Prostate gland (tissue), 2 donors: Measurements from ENCODE around the gene FLT1. TPM values are rescaled to one million over a fixed set of nuclear protein-coding genes. Genes with fewer than 3 reads are reported as not detected.

ENCODE experiments used
- DNase-seq: peaks from one replicate; pipeline ENCODE4 v3.0.0-alpha.2; 2019; ENCODE audit warnings: low spot score
- H3K27ac ChIP-seq, 2 donors: fragments of 200-600 bp; sonication (generic); 2 replicates each; pipeline ENCODE4 v1.5.1; 2017 to 2019
- H3K27me3 ChIP-seq: fragments of 200-600 bp; sonication (generic); replicated peaks from 2 replicates; pipeline ENCODE4 v1.5.1; 2019; ENCODE audit not compliant: insufficient read depth
- H3K36me3 ChIP-seq, 2 donors: fragments of 200-600 bp; sonication (generic); 1 replicate in 1 of 2; 2 replicates in 1 of 2; pipeline versions ENCODE4 v1.5.1 to v1.8.1; 2017 to 2019
- H3K4me1 ChIP-seq: fragments of 200-600 bp; sonication (generic); replicated peaks from 2 replicates; pipeline ENCODE4 v1.5.1; 2019
- H3K4me3 ChIP-seq, 2 donors: fragments of 200-600 bp; sonication (generic); 2 replicates each; pipeline ENCODE4 v1.5.1; 2017 to 2019
- H3K9me3 ChIP-seq: fragments of 200-600 bp; sonication (generic); 2 replicates; pipeline ENCODE4 v1.5.1; 2017
- CTCF ChIP-seq, 4 experiments: fragments of 200-600 bp in 2 of 4; fragments of 450-650 bp in 2 of 4; sonication (generic) in 2 of 4; IDR thresholded peaks; 1 replicate in 3 of 4; 2 replicates in 1 of 4; pipeline ENCODE4 v1.5.1; 2016 to 2019; ENCODE audit warnings: antibody characterized with exemption in 4 of 4, mild to moderate bottlenecking in 2 of 4, moderate library complexity in 2 of 4
- POLR2A ChIP-seq: fragments of 450-650 bp; IDR thresholded peaks from one replicate; pipeline ENCODE4 v1.6.1; 2016; ENCODE audit warnings: antibody characterized with exemption, mild to moderate bottlenecking
- POLR2AphosphoS5 ChIP-seq: sonication (generic); formaldehyde crosslinking; IDR thresholded peaks from one replicate; pipeline ENCODE4 v1.6.1; 2017; ENCODE audit warnings: antibody characterized with exemption
- WGBS: methylation state at CpG from one replicate; pipeline ENCODE4 v1.1.5; 2018; 5-methylcytosine and 5-hydroxymethylcytosine counted together
- intact Hi-C: fragments of 100-400 bp; cut with DNase I; formaldehyde crosslinking; loops from one replicate; pipeline ENCODE4 v1.14.2; 2022
- total RNA-seq, 2 donors: library from RNA; depleted of rRNA; stranded (reverse); fragments of >200 nt; gene quantifications; one replicate each; pipeline ENCODE4 v1.1.0, GENCODE V29; 2016

Gene FLT1
- total RNA-seq, 2 donors from 2014 or later, result 9.1 to 27.0 TPM

DNA sequence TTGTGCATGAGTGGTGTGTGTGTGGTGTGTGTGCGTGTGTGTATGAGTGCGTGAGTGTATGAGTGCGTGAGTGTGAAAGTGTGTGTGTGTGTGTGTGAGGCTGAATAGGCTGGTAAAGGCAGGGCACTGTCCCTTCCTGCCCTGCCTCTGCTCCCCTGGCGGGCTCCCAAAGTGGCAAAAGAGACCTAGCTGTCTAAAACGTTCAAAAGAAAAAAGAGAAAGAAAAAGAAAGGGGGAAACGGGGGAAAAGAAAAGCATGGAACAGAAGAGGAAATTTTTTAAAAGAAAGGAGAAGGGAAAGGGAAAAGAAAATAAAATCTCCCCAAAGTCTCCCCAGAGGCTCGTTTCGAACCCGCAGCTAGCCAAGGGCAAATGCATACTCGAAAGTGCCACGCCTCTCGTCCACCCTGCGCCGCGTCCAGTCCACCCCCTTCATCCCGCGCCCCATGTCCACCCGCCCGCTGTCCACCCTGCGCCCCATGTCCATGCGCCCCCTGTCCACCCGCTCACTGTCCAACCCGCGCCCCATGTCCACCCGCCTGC is 37.0 kb upstream of the FLT1 start:
- TF ChIP-seq POLR2AphosphoS5, result no peak
- TF ChIP-seq CTCF (IDR thresholded peaks at IDR 0.05), result no peak
- TF ChIP-seq POLR2A, result no peak
- Histone ChIP-seq H3K9me3 (no peaks in the 10 kb centered on the region), H3K27me3 (peaks cover 10% of the 10 kb centered on the region), H3K4me3 (peak overlapping the region; percentile 16 to 30), H3K36me3 (no peaks in the 10 kb centered on the region), H3K4me1 (no peaks in the 10 kb centered on the region), H3K27ac (peak overlapping the region in 1 of 2 donors; percentile 38)
- 4% methylated on average over 25 of the region's 25 CpGs for WGBS
- no peak for DNase-seq
- intact Hi-C loops, result no loop called here

DNA sequence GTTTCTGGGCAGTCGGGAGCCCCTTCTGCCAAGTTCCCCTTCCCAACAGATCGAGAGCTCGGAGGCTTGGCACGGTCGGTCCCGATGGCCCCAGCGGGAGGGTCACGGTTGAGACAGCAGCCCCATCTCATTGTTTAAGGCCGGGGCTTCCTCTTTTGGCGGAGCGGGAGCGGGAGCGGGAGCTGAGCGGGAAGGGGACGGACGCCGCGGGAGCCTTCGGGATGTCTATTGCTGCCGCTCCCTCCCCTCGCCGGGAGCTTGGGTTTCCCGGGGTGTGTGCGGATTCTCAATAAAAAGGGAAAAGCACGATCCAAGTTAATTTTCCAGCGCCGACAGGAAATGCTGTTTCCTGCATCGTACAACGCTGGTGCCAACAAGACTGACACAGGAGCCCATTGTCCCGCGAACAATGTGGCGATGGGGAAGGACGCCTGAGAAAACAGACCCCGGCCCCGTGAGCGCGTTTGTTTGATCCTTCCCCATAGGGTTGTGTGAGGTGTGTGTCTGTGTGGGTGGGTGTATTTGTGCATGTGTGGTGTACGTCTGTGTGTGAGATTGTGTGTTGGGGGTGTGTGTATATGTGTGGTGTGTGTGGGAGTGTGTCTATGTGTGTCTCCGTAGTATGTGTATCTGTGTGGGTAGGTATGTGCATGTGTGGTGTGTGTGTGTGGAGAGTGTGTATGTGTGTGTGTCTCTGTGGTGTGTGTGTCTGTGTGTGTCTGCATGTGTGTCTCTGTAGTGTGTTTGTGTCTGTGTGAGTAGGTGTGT is 36.3 kb upstream of the FLT1 start:
- TF ChIP-seq POLR2AphosphoS5, result no peak
- no peak for TF ChIP-seq POLR2A
- TF ChIP-seq CTCF (IDR thresholded peaks at IDR 0.05), result no peak
- H3K36me3 ChIP-seq, result no peaks in the 10 kb centered on the region
- no peaks in the 10 kb centered on the region for H3K9me3 ChIP-seq
- no peaks in the 10 kb centered on the region for H3K4me1 ChIP-seq
- no peak for DNase-seq
- WGBS, result 2% methylated on average over 39 of the region's 39 CpGs
- intact Hi-C loops, result no loop called here
- H3K4me3 ChIP-seq, result no peak overlapping the region
- H3K27me3 ChIP-seq, result peaks cover 10% of the 10 kb centered on the region
- H3K27ac ChIP-seq, result no peak overlapping the region

DNA sequence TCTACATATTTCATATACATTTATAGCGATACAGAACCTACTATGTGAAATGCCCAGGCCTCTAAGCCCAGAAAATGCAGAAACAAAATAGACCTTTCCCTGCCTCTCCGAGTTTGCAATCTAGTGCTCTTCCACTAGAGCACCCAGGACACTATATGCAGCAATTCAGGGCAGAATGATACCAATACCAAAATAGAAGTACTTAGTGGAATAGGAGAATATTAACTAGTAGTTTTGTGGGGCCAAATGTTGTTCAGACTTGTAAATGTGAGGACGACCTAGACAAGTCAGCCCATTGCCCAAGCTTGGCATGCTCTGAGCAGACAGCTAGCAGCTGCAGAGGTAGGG is 35.8 kb upstream of the FLT1 start:
- no peak overlapping the region for H3K27ac ChIP-seq
- intact Hi-C loops, result no loop called here
- H3K4me1 ChIP-seq, result no peaks in the 10 kb centered on the region
- DNase-seq, result no peak
- no peaks in the 10 kb centered on the region for H3K9me3 ChIP-seq
- peaks cover 10% of the 10 kb centered on the region for H3K27me3 ChIP-seq
- WGBS, result 46% methylated on average over 3 of the region's 3 CpGs
- TF ChIP-seq POLR2A, result no peak
- TF ChIP-seq CTCF (IDR thresholded peaks at IDR 0.05), result no peak
- H3K4me3 ChIP-seq, result no peak overlapping the region
- no peaks in the 10 kb centered on the region for H3K36me3 ChIP-seq

GRCh38 chr13:28529836-28530235 is 34.9 kb upstream of the FLT1 start:
- intact Hi-C loops, result no loop called here
- Histone ChIP-seq H3K27ac (no peak overlapping the region), H3K27me3 (peaks cover 9% of the 10 kb centered on the region), H3K4me3 (no peak overlapping the region), H3K36me3 (no peaks in the 10 kb centered on the region), H3K9me3 (no peaks in the 10 kb centered on the region), H3K4me1 (no peaks in the 10 kb centered on the region)
- no peak for DNase-seq
- WGBS, result 71% methylated on average over 1 of the region's 1 CpG
- no peak for TF ChIP-seq POLR2AphosphoS5

GRCh38 chr13:28528848-28529247 is 33.9 kb upstream of the FLT1 start:
- WGBS, result 84% methylated on average over 3 of the region's 3 CpGs
- no peak overlapping the region for H3K4me3 ChIP-seq
- peaks cover 3% of the 10 kb centered on the region for H3K27me3 ChIP-seq
- DNase-seq, result no peak
- H3K36me3 ChIP-seq, result no peaks in the 10 kb centered on the region
- no peaks in the 10 kb centered on the region for H3K4me1 ChIP-seq
- intact Hi-C loops, result no loop called here
- H3K27ac ChIP-seq, result no peak overlapping the region
- TF ChIP-seq POLR2A, result no peak
- no peak for TF ChIP-seq POLR2AphosphoS5
- TF ChIP-seq CTCF (IDR thresholded peaks at IDR 0.05), result no peak
- no peaks in the 10 kb centered on the region for H3K9me3 ChIP-seq
